ENCODE data around the gene PRND.

The PRND gene

GRCh38 chr20:4689220-4689619 is 32.5 kb upstream of the PRND start:
- no peak for TF ChIP-seq CTCF (IDR thresholded peaks at IDR 0.05; ENCODE audit: insufficient read depth, low read length, missing control alignments)
- POLR2A ChIA-PET, result interaction anchor here (0.6 to 1.5 kb wide), 2 partner anchors 24 to 464 kb away, joined by 3 to 4 read pairs; no protein-coding TSS in a partner anchor
- H3K4me3 ChIP-seq (ENCODE audit: low read depth, low read length), result no peak overlapping the region
- DNase-seq (ENCODE audit: low read depth, low spot score), result no peak
- CTCF ChIA-PET, result interaction anchor here (1.4 to 3.0 kb wide), 3 partner anchors 8 to 84 kb away, joined by 3 to 12 read pairs (median 9); no protein-coding TSS in a partner anchor

GRCh38 chr20:4691753-4692152 is 30.0 kb upstream of the PRND start:
- ChIA-PET CTCF (interaction anchor here (2.1 to 3.0 kb wide), 3 partner anchors 28 to 86 kb away, joined by 5 to 12 read pairs (median 8); no protein-coding TSS in a partner anchor), POLR2A (no interaction called here)
- H3K4me3 ChIP-seq (ENCODE audit: low read depth, low read length), result no peak overlapping the region
- no peak for TF ChIP-seq CTCF (IDR thresholded peaks at IDR 0.05; ENCODE audit: insufficient read depth, low read length, missing control alignments)
- no peak for DNase-seq (ENCODE audit: low read depth, low spot score)

GRCh38 chr20:4694076-4694475 is 27.6 kb upstream of the PRND start:
- no peak for DNase-seq (ENCODE audit: low read depth, low spot score)
- TF ChIP-seq CTCF (IDR thresholded peaks at IDR 0.05; ENCODE audit: insufficient read depth, low read length, missing control alignments), result no peak
- no peak overlapping the region for H3K4me3 ChIP-seq (ENCODE audit: low read depth, low read length)
- POLR2A ChIA-PET, result no interaction called here
- CTCF ChIA-PET, result no interaction called here

GRCh38 chr20:4697189-4697830 is 24.4 kb upstream of the PRND start:
- TF ChIP-seq CTCF (IDR thresholded peaks at IDR 0.05; ENCODE audit: insufficient read depth, low read length, missing control alignments), result no peak
- H3K4me3 ChIP-seq (ENCODE audit: low read depth, low read length), result no peak overlapping the region
- POLR2A ChIA-PET, result no interaction called here
- no peak for DNase-seq (ENCODE audit: low read depth, low spot score)
- CTCF ChIA-PET, result interaction anchor here (1.0 to 1.5 kb wide), 3 partner anchors 9 to 23 kb away, joined by 3 to 9 read pairs (median 5); no protein-coding TSS in a partner anchor

GRCh38 chr20:4697831-4698221 is 23.9 kb upstream of the PRND start:
- TF ChIP-seq CTCF (IDR thresholded peaks at IDR 0.05; ENCODE audit: insufficient read depth, low read length, missing control alignments), result no peak
- no peak for DNase-seq (ENCODE audit: low read depth, low spot score)
- no peak overlapping the region for H3K4me3 ChIP-seq (ENCODE audit: low read depth, low read length)
- CTCF ChIA-PET, result interaction anchor here (1.0 to 1.5 kb wide), 3 partner anchors 10 to 86 kb away, joined by 3 to 9 read pairs (median 5); no protein-coding TSS in a partner anchor
- POLR2A ChIA-PET, result no interaction called here

GRCh38 chr20:4699216-4699615 is 22.5 kb upstream of the PRND start:
- ChIA-PET CTCF (no interaction called here), POLR2A (no interaction called here)
- DNase-seq (ENCODE audit: low read depth, low spot score), result no peak
- H3K4me3 ChIP-seq (ENCODE audit: low read depth, low read length), result no peak overlapping the region
- TF ChIP-seq CTCF (IDR thresholded peaks at IDR 0.05; ENCODE audit: insufficient read depth, low read length, missing control alignments), result no peak
